ENCODE measurements around the gene ENO1. TPM values are rescaled to one million over a fixed set of nuclear protein-coding genes. Genes with fewer than 3 reads are reported as not detected.

ENO1 gene
- total and polyA plus RNA-seq, 2 donors (not counting 3 experiments of a cell fraction or from before 2014, with no cell fraction given), result 1,111 to 1,593 TPM

DNA sequence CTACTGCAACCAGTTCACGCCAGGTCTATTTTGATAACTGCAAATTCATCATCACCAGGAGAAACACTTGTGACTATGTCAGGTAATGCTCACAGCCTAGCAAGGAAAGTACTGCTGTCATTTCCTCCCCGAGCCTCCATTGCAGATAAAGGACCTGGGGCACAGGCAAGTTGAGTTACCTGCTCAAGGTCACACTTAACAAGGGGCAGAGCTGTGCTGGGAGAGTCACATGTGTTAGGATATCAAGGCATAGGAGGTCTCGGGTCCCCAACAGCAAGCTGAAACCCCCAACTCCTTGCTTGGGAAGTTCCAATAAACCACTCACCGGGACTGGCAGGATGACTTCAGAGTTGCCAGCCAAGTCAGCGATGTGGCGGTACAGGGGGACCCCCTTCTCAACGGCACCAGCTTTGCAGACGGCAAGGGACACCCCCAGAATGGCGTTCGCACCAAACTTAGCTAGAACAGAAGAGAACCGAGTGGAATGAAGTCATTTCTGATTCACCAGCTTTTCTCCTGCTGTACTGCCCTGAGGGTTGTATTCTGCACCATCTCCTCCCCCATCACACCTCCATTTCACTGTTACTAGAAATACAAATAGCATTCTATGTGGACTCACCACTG lies 11.6 kb downstream of the ENO1 start:
- ChIA-PET CTCF (interaction anchor here (1.0 to 4.0 kb wide), 2 partner anchors 7 to 138 kb away, joined by 3 to 23 read pairs; no protein-coding TSS in a partner anchor), POLR2A (no interaction called here)
- H3K27ac ChIP-seq (ENCODE audit: insufficient read depth, low read depth, low read length), result no peak overlapping the region
- no peak for TF ChIP-seq MAX (IDR thresholded peaks at IDR 0.05; ENCODE audit: insufficient read depth, insufficient read length)
- TF ChIP-seq FOS (IDR thresholded peaks at IDR 0.05; ENCODE audit: borderline replicate concordance, insufficient read depth, low read length), result no peak
- TF ChIP-seq JUN (IDR thresholded peaks at IDR 0.05; ENCODE audit: borderline replicate concordance, insufficient read depth, insufficient read length, low read depth), result no peak
- TF ChIP-seq POLR2AphosphoS5 (IDR thresholded peaks at IDR 0.05; ENCODE audit: insufficient read depth, low read depth, low read length), result peak; percentile 5
- TF ChIP-seq EZH2 (IDR thresholded peaks at IDR 0.05; ENCODE audit: borderline replicate concordance, low read depth, low read length, severe bottlenecking), result no peak
- peaks cover 65 to 81% of the 10 kb centered on the region in 2 experiments for H3K36me3 ChIP-seq (ENCODE audit: control insufficient read depth in 2 of 2, extremely low read depth in 1 of 2, insufficient read depth in 2 of 2, low read length in 2 of 2)
- no peaks in the 10 kb centered on the region for H3K9me3 ChIP-seq (replicated peaks; ENCODE audit: control insufficient read depth, insufficient read depth, low read length)
- H3K4me1 ChIP-seq (ENCODE audit: control insufficient read depth, extremely low read depth, insufficient read depth, low read length), result peaks cover 5% of the 10 kb centered on the region
- intact Hi-C loops (cut with micrococcal nuclease), result no loop called here
- H3K9me1 ChIP-seq (replicated peaks; ENCODE audit: control insufficient read depth, extremely low read depth, insufficient read depth, low read length), result no peaks in the 10 kb centered on the region
- no peak overlapping the region for H3K9ac ChIP-seq (replicated peaks; ENCODE audit: extremely low read depth, insufficient read depth, low read length)
- DNase-seq (ENCODE audit: low read depth, low spot score) (no peak), FAIRE-seq (no peak)
- no peaks in the 10 kb centered on the region for H3K27me3 ChIP-seq (ENCODE audit: control insufficient read depth in 2 of 2, insufficient read depth in 2 of 2, low read length in 2 of 2)
- BruUV-seq (replicated peaks), result TSS peak; percentile 0
- H3K79me2 ChIP-seq (ENCODE audit: control insufficient read depth, insufficient read depth, low read length), result peaks cover 60% of the 10 kb centered on the region
- H4K20me1 ChIP-seq (replicated peaks; ENCODE audit: control insufficient read depth, extremely low read depth, insufficient read depth, low read length), result peaks cover 4% of the 10 kb centered on the region
- dilution Hi-C loops (cut with MboI; ENCODE audit: extremely low pct_ligation_motif_present, low sequenced_read_pairs), result no loop called here
- no peak overlapping the region for H3K4me2 ChIP-seq (ENCODE audit: insufficient read depth, low read length)
- H3K4me3 ChIP-seq (replicated peaks in 1 of 3; ENCODE audit: insufficient read depth in 1 of 3, low read depth in 1 of 3, low read length in 3 of 3), result no peak overlapping the region
- no peak overlapping the region for H2AFZ ChIP-seq (ENCODE audit: low read depth, low read length)

GRCh38 chr1:8866173-8866791 lies 12.2 kb downstream of the ENO1 start:
- no TSS peak for BruUV-seq (replicated peaks)
- peaks cover 54% of the 10 kb centered on the region for H3K79me2 ChIP-seq (ENCODE audit: control insufficient read depth, insufficient read depth, low read length)
- dilution Hi-C loops (cut with MboI; ENCODE audit: extremely low pct_ligation_motif_present, low sequenced_read_pairs), result no loop called here
- no peak for DNase-seq (ENCODE audit: low read depth, low spot score)
- no peak overlapping the region for H3K27ac ChIP-seq (ENCODE audit: insufficient read depth, low read depth, low read length)
- no peak overlapping the region for H3K4me2 ChIP-seq (ENCODE audit: insufficient read depth, low read length)
- intact Hi-C loops (cut with micrococcal nuclease), result no loop called here
- H2AFZ ChIP-seq (ENCODE audit: low read depth, low read length), result no peak overlapping the region
- H3K27me3 ChIP-seq (ENCODE audit: control insufficient read depth in 2 of 2, insufficient read depth in 2 of 2, low read length in 2 of 2), result no peaks in the 10 kb centered on the region
- H3K4me3 ChIP-seq (replicated peaks in 1 of 3; ENCODE audit: insufficient read depth in 1 of 3, low read depth in 1 of 3, low read length in 3 of 3), result no peak overlapping the region
- no peaks in the 10 kb centered on the region for H3K9me3 ChIP-seq (replicated peaks; ENCODE audit: control insufficient read depth, insufficient read depth, low read length)
- POLR2A ChIA-PET, result interaction anchor here (0.7 to 1.7 kb wide), 4 partner anchors 8 to 454 kb away, joined by 3 to 8 read pairs (median 4); no protein-coding TSS in a partner anchor
- no peaks in the 10 kb centered on the region for H3K4me1 ChIP-seq (ENCODE audit: control insufficient read depth, extremely low read depth, insufficient read depth, low read length)
- H4K20me1 ChIP-seq (replicated peaks; ENCODE audit: control insufficient read depth, extremely low read depth, insufficient read depth, low read length), result peaks cover 2% of the 10 kb centered on the region
- H3K9ac ChIP-seq (replicated peaks; ENCODE audit: extremely low read depth, insufficient read depth, low read length), result no peak overlapping the region
- no peaks in the 10 kb centered on the region for H3K9me1 ChIP-seq (replicated peaks; ENCODE audit: control insufficient read depth, extremely low read depth, insufficient read depth, low read length)
- FAIRE-seq, result no peak
- H3K36me3 ChIP-seq (ENCODE audit: control insufficient read depth in 2 of 2, extremely low read depth in 1 of 2, insufficient read depth in 2 of 2, low read length in 2 of 2), result peaks cover 61 to 76% of the 10 kb centered on the region in 2 experiments
- no peak for TF ChIP-seq EZH2 (IDR thresholded peaks at IDR 0.05; ENCODE audit: borderline replicate concordance, low read depth, low read length, severe bottlenecking)
- TF ChIP-seq MAX (IDR thresholded peaks at IDR 0.05; ENCODE audit: insufficient read depth, insufficient read length), result no peak
- no peak for TF ChIP-seq JUN (IDR thresholded peaks at IDR 0.05; ENCODE audit: borderline replicate concordance, insufficient read depth, insufficient read length, low read depth)
- no peak for TF ChIP-seq POLR2A (IDR thresholded peaks at IDR 0.05; ENCODE audit: low read depth, low read length)
- no peak for TF ChIP-seq FOS (IDR thresholded peaks at IDR 0.05; ENCODE audit: borderline replicate concordance, insufficient read depth, low read length)
- TF ChIP-seq, protein P1, sequence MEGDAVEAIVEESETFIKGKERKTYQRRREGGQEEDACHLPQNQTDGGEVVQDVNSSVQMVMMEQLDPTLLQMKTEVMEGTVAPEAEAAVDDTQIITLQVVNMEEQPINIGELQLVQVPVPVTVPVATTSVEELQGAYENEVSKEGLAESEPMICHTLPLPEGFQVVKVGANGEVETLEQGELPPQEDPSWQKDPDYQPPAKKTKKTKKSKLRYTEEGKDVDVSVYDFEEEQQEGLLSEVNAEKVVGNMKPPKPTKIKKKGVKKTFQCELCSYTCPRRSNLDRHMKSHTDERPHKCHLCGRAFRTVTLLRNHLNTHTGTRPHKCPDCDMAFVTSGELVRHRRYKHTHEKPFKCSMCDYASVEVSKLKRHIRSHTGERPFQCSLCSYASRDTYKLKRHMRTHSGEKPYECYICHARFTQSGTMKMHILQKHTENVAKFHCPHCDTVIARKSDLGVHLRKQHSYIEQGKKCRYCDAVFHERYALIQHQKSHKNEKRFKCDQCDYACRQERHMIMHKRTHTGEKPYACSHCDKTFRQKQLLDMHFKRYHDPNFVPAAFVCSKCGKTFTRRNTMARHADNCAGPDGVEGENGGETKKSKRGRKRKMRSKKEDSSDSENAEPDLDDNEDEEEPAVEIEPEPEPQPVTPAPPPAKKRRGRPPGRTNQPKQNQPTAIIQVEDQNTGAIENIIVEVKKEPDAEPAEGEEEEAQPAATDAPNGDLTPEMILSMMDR (IDR thresholded peaks at IDR 0.05; ENCODE audit: extremely low read depth in 1 of 2, insufficient read depth in 1 of 2, low read depth in 1 of 2, low read length in 2 of 2), result no peak
- peak; percentile 12 for TF ChIP-seq POLR2AphosphoS5 (IDR thresholded peaks at IDR 0.05; ENCODE audit: insufficient read depth, low read depth, low read length)
- TF ChIP-seq GATA2 (IDR thresholded peaks at IDR 0.05; ENCODE audit: insufficient read depth, insufficient read length, low read depth, low read length), result no peak
- CTCF ChIA-PET, result interaction anchor here (1.2 to 4.0 kb wide), 4 partner anchors 17 to 235 kb away, joined by 3 to 23 read pairs (median 6); no protein-coding TSS in a partner anchor

Measured in endothelial cell of umbilical vein (primary cell).